Hematopoietic multipotent progenitor cell treated with erythropoietin and hydrocortisone succinate and interleukin-3 and kit ligand, for 6 days (in vitro differentiated cells): ENCODE data around the gene AP1AR.
"Not testable (repeated sequence)": the region's sequence is repeated elsewhere in the genome, so short reads cannot be mapped to it uniquely, and the experiment has no call there.

Experiments
- DNase-seq: peaks from one replicate; pipeline ENCODE4 v3.0.0-alpha.2; 2015

The AP1AR gene

GRCh38 chr4:112231779-112232713 lies at the start of gene AP1AR:
Gene AP1AR (plus strand): TSS chr4:112231787. CDS start chr4:112232092, 305 bp downstream.
- peak; percentile 88 for DNase-seq

GRCh38 chr4:112182604-112183003 lies 49.0 kb upstream of the AP1AR start:
- DNase-seq = no peak

GRCh38 chr4:112183252-112183651 lies 48.3 kb upstream of the AP1AR start:
- DNase-seq = peak; percentile 29

- no peak for DNase-seq
These were observed 47.1 kb upstream of the AP1AR start for GRCh38 chr4:112184438-112184837.

- no peak for DNase-seq
These were observed 46.3 kb upstream of the AP1AR start for GRCh38 chr4:112185334-112185733.

- DNase-seq = peak; percentile 61
These were observed 45.6 kb upstream of the AP1AR start for GRCh38 chr4:112185740-112186670.

- DNase-seq = peak; percentile 16
These were observed 41.8 kb upstream of the AP1AR start for GRCh38 chr4:112189754-112190153.

- DNase-seq = no peak
These were observed 40.9 kb upstream of the AP1AR start for GRCh38 chr4:112190684-112191083.

GRCh38 chr4:112196461-112196860 lies 35.1 kb upstream of the AP1AR start:
- no peak for DNase-seq

GRCh38 chr4:112199041-112199440 lies 32.5 kb upstream of the AP1AR start:
- no peak for DNase-seq

- no peak for DNase-seq
These were observed 29.6 kb upstream of the AP1AR start for GRCh38 chr4:112201915-112202505.

- no peak for DNase-seq
These were observed 28.0 kb upstream of the AP1AR start for GRCh38 chr4:112203593-112203992.

- no peak for DNase-seq
These were observed 25.2 kb upstream of the AP1AR start for GRCh38 chr4:112206431-112206830.

GRCh38 chr4:112208137-112209095 lies 23.2 kb upstream of the AP1AR start:
- not testable (repeated sequence) for DNase-seq

GRCh38 chr4:112210777-112211176 lies 20.8 kb upstream of the AP1AR start:
- DNase-seq = no peak

- no peak for DNase-seq
These were observed 18.5 kb upstream of the AP1AR start for GRCh38 chr4:112213091-112213490.

- no peak for DNase-seq
These were observed 17.7 kb upstream of the AP1AR start for GRCh38 chr4:112213856-112214255.

GRCh38 chr4:112214390-112215264 lies 17.0 kb upstream of the AP1AR start:
- DNase-seq = peak; percentile 62

GRCh38 chr4:112219826-112220366 lies 11.7 kb upstream of the AP1AR start:
- DNase-seq = no peak

GRCh38 chr4:112222219-112222955 lies 9.2 kb upstream of the AP1AR start:
- DNase-seq = no peak
